NB4 (cell line): ENCODE results near the gene NOS2.

Source experiments
- CTCF ChIP-seq: IDR thresholded peaks from one replicate; pipeline ENCODE4 v1.5.1; 2012; ENCODE audit warnings: low read depth, low read length
- MAX ChIP-seq: IDR thresholded peaks from 2 replicates; pipeline ENCODE4 v1.6.1; 2011; ENCODE audit warnings: low read depth, low read length
- MYC ChIP-seq: IDR thresholded peaks from 2 replicates; pipeline ENCODE4 v1.6.1; 2011; ENCODE audit warnings: low read depth, low read length
- POLR2A ChIP-seq: IDR thresholded peaks from 2 replicates; pipeline ENCODE4 v1.6.1; 2011; ENCODE audit warnings: mild to moderate bottlenecking; ENCODE audit not compliant: insufficient read length; ENCODE audit errors: extremely low read depth

GRCh38 chr17:27751622-27752490, 48.5 kb downstream of the NOS2 start:
- no peak for TF ChIP-seq CTCF
- TF ChIP-seq POLR2A = no peak
- no peak for TF ChIP-seq MAX
- TF ChIP-seq MYC = no peak
